ENCODE results near the gene RFX3.
"Not testable (repeated sequence)": the region's sequence is repeated elsewhere in the genome, so short reads cannot be mapped to it uniquely, and the experiment has no call there.

- TF ChIP-seq CTCF (conservative IDR thresholded peaks at IDR 0.05); ZFX (IDR thresholded peaks at IDR 0.05): not testable (repeated sequence)
Observed at GRCh38 chr9:3312595-3312994, 213.2 kb downstream of the RFX3 start.

Measured in C4-2B (cell line).